Measurements from ENCODE around the gene LMNA.
A peak's percentile ranks its signal among the peaks of the same experiment; 100 is the strongest.

Gene LMNA

DNA sequence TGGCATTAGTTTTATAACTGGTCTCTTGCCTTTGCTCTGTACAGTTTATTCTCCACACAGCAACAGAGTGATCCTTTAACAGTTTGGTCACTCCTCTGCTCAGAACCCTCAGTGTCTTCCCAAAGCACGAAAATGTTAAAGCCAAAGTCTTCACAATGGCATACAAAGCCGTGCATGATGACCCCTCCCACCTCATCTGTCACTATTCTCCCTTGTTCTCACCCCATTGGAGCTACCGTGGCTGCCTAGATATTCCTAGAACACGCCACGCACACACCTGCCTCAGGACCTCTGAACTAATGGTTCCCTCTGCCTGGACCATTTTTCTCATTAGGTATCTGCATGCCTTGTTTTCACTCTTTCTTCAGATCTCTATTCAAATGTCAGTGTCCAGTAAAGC lies 30.2 kb downstream of the LMNA start:
- no peak for DNase-seq

DNA sequence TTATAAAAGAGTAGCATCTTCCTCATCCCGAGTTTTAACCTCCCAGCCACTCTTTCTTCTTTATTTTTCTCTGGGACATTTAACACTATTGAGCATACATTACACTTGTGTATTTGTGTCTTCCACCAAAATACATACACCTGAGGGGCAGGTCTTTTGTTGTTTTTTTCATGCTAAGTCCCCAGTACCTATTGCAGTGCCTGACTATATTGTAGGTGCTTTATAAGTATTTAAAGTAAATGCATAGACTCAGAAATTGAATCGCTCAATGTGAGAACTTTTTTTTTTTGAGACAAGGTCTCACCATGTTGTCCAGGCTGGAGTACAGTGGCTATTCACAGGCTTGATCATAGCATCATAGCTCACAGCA lies 31.1 kb downstream of the LMNA start:
- DNase-seq, result no peak

DNA sequence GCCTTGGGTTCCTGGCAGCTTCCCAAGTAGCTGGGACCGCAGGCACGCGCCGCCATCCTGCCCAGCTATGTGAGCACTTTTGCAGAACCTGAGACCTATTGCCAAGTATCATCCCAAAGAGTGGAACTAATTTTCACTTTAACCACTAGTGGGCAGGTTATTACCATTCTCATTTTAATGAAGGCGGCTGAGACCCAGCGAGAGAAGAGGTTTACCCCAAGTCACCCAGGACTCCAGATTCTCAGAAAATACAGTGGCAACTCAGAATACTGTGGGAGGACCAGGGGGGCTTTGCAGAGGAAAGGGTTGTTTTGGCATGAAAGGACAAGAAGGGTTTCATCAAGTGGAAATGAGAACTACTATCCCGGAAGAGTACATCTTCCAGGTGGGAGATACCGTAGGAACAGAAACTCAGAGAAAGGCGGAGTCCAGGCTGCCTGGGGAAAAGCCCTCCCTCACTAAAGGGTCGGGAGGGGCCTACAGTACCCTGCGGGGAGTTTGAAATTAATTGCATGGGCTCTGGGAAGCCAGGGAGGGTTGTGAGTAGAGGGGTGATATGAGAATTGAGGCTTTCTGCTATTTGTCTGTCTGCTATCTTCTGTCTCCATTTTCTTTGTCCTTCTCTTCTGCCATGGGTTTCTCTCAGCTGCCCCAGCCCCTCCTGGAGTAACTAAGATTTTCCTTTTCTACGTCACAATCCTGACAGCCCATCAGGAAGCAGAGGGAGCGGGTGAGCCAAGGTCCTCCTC lies 31.7 kb downstream of the LMNA start:
- peak; percentile 95 for DNase-seq

DNA sequence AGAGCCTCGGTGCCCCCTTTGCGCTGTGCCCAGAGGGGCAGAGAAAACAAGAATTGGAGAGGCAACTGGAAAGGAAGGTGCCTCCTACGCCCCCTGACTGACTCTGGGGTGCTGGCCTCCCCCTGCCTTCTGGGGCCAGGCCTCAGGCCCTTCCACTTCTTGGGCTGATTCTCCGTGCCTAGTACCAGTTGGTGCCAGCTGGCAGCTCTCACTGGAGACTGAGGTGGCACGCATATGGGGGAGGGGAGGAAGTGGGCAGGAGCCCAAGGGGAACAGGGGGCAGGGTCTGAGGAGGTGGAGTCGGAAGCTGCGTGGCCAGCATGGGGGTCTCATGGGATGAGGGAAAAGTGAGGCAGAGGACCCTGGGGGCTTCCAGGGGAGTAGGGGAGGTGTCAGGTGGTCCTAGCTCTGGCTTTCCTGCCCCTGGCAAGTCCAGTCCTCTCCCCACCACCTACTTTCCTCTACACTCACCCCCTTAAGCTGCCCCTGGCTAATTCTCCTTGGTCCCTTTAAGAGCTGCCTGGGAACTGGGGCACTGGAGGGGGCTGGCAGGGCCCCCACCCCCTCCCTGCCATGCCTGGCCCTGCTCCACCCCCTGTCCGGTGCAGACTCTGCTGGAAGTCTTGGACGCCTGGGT lies 32.4 kb downstream of the LMNA start:
- peak; percentile 42 for DNase-seq

DNA sequence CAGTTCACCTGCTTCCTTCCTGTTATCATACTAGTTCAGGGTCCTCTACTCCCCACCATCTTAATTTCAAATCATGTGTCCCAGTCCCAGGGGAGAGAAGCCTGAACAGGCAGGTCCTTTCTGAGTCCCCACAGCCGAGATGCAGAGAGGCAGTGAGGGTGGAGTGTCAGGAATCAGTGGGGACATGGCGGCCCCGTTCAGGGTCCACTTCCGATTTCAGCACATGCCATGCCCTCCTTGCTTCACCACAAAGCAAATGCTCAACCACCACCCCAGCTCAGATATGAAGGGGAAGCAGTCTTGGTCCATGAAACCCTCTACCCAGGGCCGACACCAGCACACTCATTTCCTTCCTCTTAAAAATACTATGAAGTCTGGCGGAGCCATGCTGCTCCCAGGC lies 33.7 kb downstream of the LMNA start:
- DNase-seq, result peak; percentile 66

DNA sequence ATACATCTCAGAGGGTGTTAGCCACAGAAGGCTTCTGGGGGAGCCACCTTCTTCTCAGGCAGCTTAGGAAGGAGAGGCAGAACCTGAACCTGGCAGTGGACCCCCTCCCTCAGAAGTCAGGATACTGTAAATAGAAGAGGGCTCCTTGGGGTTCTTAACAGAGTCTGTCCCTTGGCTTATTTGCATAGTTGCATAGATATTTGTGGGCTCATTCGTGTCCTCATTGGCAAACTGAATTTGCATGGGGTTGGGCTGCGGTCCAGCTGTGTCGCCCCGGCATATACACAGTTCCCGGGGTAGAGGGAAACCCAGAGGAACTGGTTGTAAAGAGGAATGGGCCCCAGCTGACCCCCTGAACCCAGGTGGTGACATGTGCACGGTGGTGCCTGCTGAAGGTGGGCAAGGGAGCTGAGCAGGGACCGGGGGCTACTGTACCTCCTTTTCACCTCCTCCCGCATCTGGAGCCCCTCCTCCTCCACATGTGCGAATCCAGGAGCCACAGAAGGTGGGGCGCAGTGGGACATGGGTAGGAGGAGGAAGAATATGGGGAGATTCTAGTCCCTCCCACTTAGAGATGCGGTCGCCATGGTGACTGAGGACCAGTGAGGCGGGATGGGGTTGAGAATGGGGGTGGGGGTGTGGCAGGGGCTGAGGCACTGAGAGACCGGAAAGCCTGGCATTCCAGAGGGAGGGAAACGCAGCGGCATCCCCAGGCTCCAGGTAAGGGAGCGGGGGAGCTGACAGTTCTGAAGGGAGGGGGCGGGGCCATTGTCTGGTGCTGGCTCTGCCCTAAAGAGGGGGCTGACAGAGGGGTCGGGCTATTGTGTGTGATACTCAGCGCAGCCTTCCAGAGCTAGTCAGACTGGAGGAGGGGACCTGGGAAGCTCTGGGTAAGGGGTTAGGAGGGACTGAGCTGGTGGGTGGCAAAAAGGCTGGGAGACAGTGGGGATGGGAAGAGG lies 35.1 kb downstream of the LMNA start:
- no peak for DNase-seq

DNA sequence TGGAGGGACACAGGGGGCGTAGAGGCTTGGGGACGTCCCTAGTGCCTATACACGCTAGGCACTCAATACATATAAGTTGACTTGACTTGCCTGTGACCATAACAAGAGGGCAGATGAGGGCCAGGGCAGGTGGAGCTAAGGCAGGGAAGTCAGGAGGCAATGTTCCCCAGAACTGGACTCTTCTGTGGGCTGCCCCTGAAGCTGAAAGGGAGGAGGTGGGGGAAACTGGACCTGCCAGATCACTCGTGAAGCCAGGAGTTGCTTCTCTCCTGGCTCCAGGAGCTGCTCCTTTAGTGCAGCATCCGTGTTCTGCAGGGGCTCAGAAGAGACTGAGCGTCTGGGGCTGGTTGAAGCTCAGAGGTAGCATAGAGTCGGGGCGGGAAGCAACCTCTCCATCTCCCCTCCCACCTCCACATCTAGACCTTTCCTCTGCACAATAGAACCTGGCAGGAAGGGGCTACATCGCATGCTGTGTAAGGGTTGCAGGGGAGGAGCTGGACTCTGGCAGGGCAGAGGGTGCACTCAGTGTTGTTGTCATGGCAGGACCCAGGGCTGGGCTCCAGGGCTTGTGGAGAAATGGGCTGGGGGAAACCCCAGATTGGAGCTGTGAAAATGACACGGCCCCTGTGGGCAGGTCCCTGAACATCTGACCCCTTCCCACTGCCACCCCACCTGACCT lies 36.0 kb downstream of the LMNA start:
- no peak for DNase-seq

DNA sequence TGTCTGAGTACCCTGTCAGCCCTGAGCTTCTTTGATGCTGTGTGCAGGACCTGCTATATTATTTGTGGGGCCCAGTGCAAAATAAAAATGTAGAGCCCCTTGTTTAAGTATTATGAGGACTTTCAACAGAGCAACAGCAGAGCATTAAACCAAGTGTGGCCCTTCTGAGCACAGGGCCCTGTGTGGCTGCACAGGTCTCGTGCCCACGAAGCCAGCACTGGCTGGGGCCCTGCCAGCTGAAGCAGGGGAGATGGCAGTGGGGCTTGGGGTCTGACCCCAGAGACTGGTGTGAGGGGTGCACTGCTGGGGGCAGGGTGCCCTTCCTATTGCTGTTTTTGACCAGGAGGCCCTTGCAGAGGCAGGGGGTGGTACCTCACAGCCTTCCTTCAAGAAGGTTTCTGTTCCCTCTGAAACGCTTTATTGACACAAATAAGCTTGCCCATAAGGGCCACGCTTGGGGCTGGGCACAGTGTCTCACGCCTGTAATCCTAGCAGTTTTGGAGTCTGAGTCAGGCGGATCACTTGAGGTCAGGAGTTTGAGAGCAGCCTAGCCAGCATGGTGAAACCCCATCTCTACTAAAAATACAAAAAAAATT lies 36.7 kb downstream of the LMNA start:
- no peak for DNase-seq

DNA sequence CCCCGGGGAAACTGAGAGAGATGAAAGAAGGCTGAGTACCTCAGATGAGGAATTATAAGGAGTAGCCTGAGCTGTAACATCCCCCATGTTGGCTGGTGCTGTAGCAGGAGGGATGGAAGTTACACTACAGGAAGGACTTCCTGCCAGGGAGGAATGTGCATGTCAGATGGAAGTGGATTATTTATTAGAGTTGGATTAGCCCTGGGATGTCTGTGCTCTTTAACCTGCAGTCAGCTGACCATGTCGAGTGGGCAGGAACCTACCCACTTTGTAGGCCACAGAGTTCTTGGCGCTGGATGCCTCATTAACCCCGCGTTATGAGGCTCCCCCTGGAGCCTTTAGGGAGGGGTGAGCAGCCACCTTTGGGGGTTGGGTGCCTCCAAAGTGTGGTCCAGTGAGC lies 38.1 kb downstream of the LMNA start:
- no peak for DNase-seq

DNA sequence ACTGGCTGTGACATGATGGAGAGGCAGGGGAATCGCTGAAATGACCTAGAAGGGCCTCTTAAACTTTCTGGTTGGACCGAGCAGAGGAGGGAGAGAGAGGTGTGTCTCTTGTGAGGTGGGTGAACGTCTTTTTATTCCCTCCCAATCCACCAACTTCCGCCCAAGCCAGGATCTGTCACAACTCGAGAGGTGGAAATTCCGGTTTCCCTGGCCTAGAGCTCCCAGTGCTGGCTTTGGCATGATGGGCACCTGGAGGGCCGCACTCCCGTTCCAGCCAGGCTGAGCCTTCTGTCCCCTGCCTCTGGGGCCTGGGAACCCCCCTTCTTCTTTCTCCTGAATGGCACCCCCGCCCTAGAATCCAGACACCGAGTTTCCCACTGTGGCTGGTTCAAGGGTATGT lies 38.9 kb downstream of the LMNA start, which contains the start of gene SEMA4A:
SEMA4A (plus strand) TSS at position 224 of the 400 bp plus-strand sequence. CDS start 994 bp downstream, outside the sequence.
- no peak for DNase-seq

DNA sequence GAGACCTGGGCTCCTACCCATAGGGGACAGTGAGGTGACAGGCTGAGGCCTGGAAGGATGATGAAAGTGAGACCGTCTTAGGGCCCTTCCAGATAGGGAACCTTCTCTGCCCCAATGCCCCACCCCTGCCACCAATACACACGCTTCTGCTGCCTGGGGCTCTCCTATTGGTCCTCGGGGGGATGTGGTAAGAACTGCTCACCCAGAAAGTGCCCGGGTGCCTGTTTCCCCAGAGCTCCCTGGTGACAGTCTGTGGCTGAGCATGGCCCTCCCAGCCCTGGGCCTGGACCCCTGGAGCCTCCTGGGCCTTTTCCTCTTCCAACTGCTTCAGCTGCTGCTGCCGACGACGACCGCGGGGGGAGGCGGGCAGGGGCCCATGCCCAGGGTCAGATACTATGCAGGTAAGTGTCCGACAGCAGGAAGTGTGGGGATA lies 39.8 kb downstream of the LMNA start:
- peak; percentile 84 for DNase-seq

DNA sequence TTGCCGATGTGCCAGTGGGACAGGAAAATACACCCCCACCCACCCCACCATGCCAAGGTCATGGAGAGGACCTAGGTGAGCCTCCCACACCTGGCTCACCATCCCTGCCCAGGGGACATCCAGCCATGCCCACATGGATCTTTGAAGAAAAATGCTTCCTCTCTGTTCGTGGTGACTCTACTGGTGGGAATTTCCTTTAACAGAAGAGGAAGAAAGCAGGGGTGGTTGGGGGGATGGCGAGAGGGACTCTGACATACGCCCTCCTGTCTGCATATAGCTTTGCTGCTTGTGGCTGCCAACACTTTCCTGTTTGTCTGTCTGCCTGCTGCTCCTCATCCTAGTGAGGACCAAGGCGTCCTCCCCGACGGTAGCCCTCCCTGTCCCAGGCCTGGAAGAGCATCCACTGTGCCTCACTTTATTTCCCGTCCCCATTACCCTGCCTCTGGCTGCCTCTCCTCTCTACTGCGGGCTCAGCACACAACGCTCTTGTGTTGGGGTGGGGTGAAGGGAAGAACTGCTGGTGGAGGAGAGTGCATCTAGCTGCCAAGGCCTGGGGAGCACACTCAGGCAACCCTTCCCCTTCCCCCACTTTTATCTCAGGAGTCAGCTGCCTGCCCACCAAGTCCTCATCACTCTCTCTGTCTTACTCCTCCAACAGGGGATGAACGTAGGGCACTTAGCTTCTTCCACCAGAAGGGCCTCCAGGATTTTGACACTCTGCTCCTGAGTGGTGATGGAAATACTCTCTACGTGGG lies 41.4 kb downstream of the LMNA start:
- peak; percentile 72 for DNase-seq

DNA sequence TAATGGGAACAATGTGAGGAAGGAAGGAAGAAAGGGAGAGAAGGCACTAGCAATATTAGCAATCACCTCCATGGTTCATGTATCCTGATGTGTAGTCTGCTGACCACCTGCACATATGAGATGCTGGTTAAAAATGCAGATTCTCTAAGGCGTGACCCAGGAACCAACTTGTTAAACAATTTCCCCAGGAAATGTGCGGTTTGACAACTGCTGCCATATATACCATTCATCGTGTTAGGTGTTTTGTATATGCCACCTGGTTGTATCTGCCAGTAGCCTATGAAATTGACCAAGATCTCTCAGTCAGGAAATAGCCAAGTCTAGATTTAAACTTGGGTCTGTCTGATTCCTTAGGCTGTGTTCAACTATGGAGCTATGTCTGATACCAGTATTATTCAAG lies 43.0 kb downstream of the LMNA start:
- no peak for DNase-seq

DNA sequence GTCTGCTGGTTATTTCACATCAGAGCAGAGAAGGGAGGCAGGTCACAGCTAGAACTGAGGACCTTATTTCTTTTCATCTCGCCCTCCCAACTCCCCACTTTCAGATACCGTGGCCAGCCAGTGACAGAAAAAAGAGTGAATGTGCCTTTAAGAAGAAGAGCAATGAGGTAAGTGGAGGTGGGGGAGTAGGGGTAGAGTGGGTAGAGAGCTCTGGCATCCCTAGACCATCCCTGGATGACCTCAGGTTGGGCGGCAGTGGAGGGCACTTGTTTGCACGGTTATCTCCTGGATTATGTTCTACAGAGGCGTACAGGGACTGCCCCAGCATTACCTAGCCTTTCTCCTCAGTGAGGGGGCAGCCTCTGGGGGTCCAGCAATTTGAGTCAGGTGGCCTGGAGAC lies 43.5 kb downstream of the LMNA start:
- no peak for DNase-seq

DNA sequence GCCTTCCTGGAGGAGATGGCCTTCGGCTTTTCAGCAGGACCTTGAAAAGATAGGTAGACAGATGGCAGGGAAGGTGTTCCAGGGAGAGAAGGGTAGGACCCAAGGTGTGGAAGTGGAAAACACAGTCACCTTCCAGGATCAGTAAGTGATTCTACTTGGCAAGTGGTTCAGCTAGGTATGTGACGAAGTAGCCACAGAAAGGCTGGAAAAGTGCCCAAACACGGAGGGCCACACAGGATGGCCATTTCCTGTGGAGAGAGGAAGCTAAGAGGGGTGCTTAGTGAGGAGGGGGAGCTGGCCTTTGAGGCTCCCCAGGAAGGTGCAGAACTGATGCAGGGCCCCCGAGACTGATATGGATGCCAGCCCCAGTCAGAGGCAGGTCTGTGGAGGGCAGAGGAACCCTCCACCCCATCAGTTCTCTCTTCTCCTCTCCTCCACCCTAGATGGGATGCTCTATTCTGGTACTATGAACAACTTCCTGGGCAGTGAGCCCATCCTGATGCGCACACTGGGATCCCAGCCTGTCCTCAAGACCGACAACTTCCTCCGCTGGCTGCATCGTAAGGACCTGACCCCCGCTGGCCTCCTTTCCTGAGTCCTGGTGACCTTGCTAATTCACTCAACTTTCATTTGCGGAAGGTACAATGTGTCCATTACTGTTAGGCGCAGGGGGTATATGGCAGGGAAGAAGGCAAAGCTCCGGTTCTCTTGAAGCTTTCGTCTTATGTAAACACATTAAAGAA lies 45.7 kb downstream of the LMNA start:
- no peak for DNase-seq

DNA sequence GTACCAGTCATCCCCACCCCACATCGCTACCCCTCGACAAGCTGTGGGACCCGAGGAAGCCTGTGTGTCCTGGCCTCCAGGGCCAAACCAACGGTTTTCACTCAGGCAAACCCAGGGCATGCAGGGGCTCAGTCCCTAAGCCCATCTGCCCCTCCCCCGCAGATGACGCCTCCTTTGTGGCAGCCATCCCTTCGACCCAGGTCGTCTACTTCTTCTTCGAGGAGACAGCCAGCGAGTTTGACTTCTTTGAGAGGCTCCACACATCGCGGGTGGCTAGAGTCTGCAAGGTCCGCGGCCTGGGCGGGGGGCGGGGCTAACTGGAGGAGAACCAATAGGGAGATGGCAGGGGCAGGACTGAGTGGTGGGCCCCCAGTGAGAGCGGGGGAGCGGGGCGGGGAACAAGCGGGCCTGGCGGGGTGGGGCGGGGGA lies 46.2 kb downstream of the LMNA start:
- DNase-seq, result peak; percentile 87

DNA sequence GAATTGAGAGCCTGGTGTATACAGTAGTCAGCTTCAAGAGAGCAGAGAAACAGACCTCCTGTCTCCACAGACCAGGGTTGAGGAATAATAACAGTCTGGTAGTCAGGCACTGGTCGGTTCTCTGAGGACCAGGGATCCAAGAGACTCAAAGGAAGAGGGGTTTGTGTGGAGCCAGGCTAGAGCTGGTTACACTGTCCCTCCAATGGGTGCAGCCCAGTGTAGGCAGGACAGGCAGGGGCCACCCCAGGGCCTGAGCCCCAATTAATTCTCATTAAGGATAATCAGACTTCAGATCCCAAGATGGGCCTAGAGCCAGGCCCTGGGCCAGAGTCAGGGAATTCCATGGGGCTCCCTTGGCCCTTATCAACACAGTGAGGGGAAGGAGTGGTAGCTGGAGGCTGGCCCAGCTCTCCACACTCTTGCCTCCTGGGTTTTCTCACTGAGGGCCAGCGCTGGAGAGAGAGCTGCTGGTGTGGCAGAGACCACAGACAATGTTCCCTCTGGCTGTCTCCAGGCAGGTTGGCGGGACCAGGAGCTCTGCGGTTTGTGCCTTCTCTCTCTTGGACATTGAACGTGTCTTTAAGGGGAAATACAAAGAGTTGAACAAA lies 48.0 kb downstream of the LMNA start:
- no peak for DNase-seq

DNA sequence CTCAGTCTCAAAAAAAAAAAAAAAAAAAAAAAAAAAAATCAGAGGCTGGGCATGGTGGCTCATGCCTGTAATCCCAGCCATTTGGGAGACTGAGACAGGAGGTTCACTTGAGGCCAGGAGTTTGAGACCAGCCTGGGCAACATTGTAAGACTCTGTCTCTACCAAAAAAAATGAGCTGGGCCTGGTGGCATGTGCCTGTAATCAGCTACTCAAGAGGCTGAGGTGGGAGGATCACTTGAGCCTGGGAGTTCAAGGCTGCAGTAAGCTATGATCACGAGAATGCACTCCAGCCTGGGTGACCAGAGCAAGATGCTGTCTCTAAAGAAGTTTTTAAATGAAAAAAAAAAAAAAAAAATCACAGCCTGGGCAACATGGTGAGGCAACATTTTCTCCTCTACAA lies 49.2 kb downstream of the LMNA start:
- DNase-seq, result no peak

DNA sequence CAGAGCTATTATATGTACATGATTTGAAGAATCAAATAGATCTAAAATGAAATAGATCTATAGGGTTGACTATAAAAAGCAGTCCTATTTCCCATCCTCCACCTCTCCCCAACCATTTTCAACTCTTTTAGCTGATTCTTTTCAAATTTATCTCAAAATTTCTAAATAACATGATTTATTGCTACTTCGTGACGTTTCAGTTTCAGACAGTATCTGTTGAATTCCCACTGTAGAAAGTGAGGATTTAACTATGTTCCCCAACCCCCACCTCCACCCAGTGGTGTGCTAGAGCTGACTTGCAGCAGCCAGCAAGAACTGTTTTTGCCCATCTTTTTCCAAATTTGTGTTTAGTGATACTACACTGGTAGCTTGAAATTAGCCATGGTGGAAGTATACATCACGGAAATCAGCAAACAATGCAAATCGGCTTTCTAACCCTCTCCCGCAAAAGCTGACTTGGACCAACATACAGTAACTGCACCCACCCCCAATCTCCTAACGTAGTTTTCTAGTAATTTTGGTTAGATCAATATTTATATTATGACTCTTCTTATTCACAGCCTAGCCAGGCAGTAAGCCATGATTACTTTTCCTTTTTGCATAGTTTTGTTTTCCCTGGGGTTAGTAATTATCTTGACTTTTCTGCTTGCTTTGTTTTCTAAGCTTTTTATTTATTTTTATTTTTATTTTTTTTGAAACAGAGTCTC lies 49.8 kb downstream of the LMNA start:
- DNase-seq, result no peak

DNA sequence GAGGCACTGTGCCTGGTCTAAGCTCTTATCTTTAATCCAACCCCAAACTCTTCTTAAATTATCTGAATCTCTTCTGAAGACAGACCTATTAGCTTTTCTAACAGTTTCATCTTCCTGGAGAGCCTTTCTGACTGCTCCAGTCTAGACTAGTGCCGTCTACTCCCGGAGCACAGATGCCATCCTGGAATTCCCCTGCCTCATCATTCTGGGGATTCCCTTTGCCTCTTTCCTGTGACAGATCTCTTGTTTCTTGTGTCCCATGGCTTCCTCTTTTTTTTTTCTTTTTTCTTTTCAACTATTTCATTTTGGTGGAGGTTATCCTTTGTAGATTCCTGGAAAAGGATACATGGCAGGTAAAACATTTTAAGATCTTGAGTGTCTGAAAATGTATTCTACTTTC lies 50.6 kb downstream of the LMNA start:
- no peak for DNase-seq
